IPS-20b (cell line): Measurements from ENCODE around the gene RSPO3.

Source experiments
- H3K27ac ChIP-seq: one replicate; pipeline ENCODE4 v1.5.1; 2013; ENCODE audit warnings: low read length
- H3K27me3 ChIP-seq: 2 replicates; pipeline ENCODE4 v1.6.1; 2013; ENCODE audit warnings: mild to moderate bottlenecking, low read length, inconsistent platforms; ENCODE audit not compliant: insufficient read depth
- H3K36me3 ChIP-seq: 2 replicates; pipeline ENCODE4 v1.6.1; 2013; ENCODE audit warnings: low read depth, mild to moderate bottlenecking, inconsistent platforms, low read length, moderate library complexity; ENCODE audit not compliant: insufficient read depth
- H3K4me1 ChIP-seq: 2 replicates; pipeline ENCODE4 v1.6.1; 2013; ENCODE audit warnings: mild to moderate bottlenecking, control low read depth, inconsistent platforms, low read length, moderate library complexity; ENCODE audit not compliant: insufficient read depth
- H3K4me3 ChIP-seq: 2 replicates; pipeline ENCODE4 v1.5.1; 2013; ENCODE audit warnings: mild to moderate bottlenecking, low read length, inconsistent platforms
- H3K9ac ChIP-seq: 2 replicates; pipeline ENCODE4 v1.6.1; 2013; ENCODE audit warnings: low read depth, mild to moderate bottlenecking, inconsistent platforms, low read length, moderate library complexity
- H3K9me3 ChIP-seq: 2 replicates; pipeline ENCODE4 v1.6.1; 2013; ENCODE audit warnings: mild to moderate bottlenecking, low read depth, low read length, inconsistent platforms; ENCODE audit not compliant: insufficient read depth

The RSPO3 gene

GRCh38 chr6:127191716-127192115 lies 73.2 kb downstream of the RSPO3 start:
- Histone ChIP-seq H3K4me1 (no peaks in the 10 kb centered on the region), H3K27ac (no peak overlapping the region), H3K4me3 (no peak overlapping the region), H3K9ac (no peak overlapping the region), H3K27me3 (no peaks in the 10 kb centered on the region), H3K36me3 (no peaks in the 10 kb centered on the region), H3K9me3 (no peaks in the 10 kb centered on the region)

- Histone ChIP-seq H3K4me3 (no peak overlapping the region), H3K4me1 (no peaks in the 10 kb centered on the region), H3K9ac (no peak overlapping the region), H3K9me3 (no peaks in the 10 kb centered on the region), H3K27me3 (no peaks in the 10 kb centered on the region), H3K27ac (no peak overlapping the region), H3K36me3 (no peaks in the 10 kb centered on the region)
Measured at GRCh38 chr6:127192911-127193541, 74.6 kb downstream of the RSPO3 start.

GRCh38 chr6:127195833-127196232 lies 77.4 kb downstream of the RSPO3 start:
- Histone ChIP-seq H3K27ac (no peak overlapping the region), H3K9ac (no peak overlapping the region), H3K4me3 (no peak overlapping the region), H3K27me3 (no peaks in the 10 kb centered on the region), H3K36me3 (no peaks in the 10 kb centered on the region), H3K4me1 (no peaks in the 10 kb centered on the region), H3K9me3 (no peaks in the 10 kb centered on the region)

- Histone ChIP-seq H3K27ac (no peak overlapping the region), H3K9ac (no peak overlapping the region), H3K27me3 (no peaks in the 10 kb centered on the region), H3K36me3 (no peaks in the 10 kb centered on the region), H3K4me3 (no peak overlapping the region), H3K9me3 (no peaks in the 10 kb centered on the region), H3K4me1 (no peaks in the 10 kb centered on the region)
Measured at GRCh38 chr6:127198549-127198948, 80.1 kb downstream of the RSPO3 start.

- no peaks in the 10 kb centered on the region for H3K27me3 ChIP-seq
- H3K27ac ChIP-seq: no peak overlapping the region
- H3K4me1 ChIP-seq: no peaks in the 10 kb centered on the region
- H3K9me3 ChIP-seq: no peaks in the 10 kb centered on the region
- no peak overlapping the region for H3K4me3 ChIP-seq
- H3K36me3 ChIP-seq: no peaks in the 10 kb centered on the region
- H3K9ac ChIP-seq: no peak overlapping the region
Measured at GRCh38 chr6:127199470-127199869, 81.0 kb downstream of the RSPO3 start.

- Histone ChIP-seq H3K9me3 (no peaks in the 10 kb centered on the region), H3K4me3 (no peak overlapping the region), H3K27me3 (no peaks in the 10 kb centered on the region), H3K36me3 (no peaks in the 10 kb centered on the region), H3K27ac (no peak overlapping the region), H3K9ac (no peak overlapping the region), H3K4me1 (no peaks in the 10 kb centered on the region)
Measured at GRCh38 chr6:127200114-127200513, 81.6 kb downstream of the RSPO3 start.

GRCh38 chr6:127201321-127201720 lies 82.8 kb downstream of the RSPO3 start:
- H3K4me1 ChIP-seq: no peaks in the 10 kb centered on the region
- H3K9ac ChIP-seq: no peak overlapping the region
- H3K36me3 ChIP-seq: no peaks in the 10 kb centered on the region

GRCh38 chr6:127202676-127203075 lies 84.2 kb downstream of the RSPO3 start:
- Histone ChIP-seq H3K4me1 (peaks cover 3% of the 10 kb centered on the region), H3K4me3 (no peak overlapping the region), H3K36me3 (no peaks in the 10 kb centered on the region), H3K9ac (no peak overlapping the region), H3K9me3 (no peaks in the 10 kb centered on the region), H3K27me3 (no peaks in the 10 kb centered on the region), H3K27ac (no peak overlapping the region)

More at GRCh38 chr6:127201321-127201720, 82.8 kb downstream of the RSPO3 start:
- Histone ChIP-seq H3K27me3 (no peaks in the 10 kb centered on the region), H3K4me3 (no peak overlapping the region), H3K27ac (no peak overlapping the region), H3K9me3 (no peaks in the 10 kb centered on the region)

GRCh38 chr6:127204281-127204680 lies 85.8 kb downstream of the RSPO3 start:
- H3K4me1 ChIP-seq: peaks cover 3% of the 10 kb centered on the region
- no peak overlapping the region for H3K27ac ChIP-seq
- H3K27me3 ChIP-seq: no peaks in the 10 kb centered on the region
- H3K9ac ChIP-seq: no peak overlapping the region
- H3K36me3 ChIP-seq: no peaks in the 10 kb centered on the region
- no peak overlapping the region for H3K4me3 ChIP-seq
- H3K9me3 ChIP-seq: no peaks in the 10 kb centered on the region

- no peaks in the 10 kb centered on the region for H3K27me3 ChIP-seq
- H3K4me1 ChIP-seq: peaks cover 3% of the 10 kb centered on the region
- no peak overlapping the region for H3K27ac ChIP-seq
- no peak overlapping the region for H3K9ac ChIP-seq
- no peak overlapping the region for H3K4me3 ChIP-seq
- H3K9me3 ChIP-seq: no peaks in the 10 kb centered on the region
- H3K36me3 ChIP-seq: no peaks in the 10 kb centered on the region
Measured at GRCh38 chr6:127205036-127205435, 86.6 kb downstream of the RSPO3 start.

GRCh38 chr6:127206531-127207095 lies 88.1 kb downstream of the RSPO3 start:
- no peaks in the 10 kb centered on the region for H3K36me3 ChIP-seq
- H3K9me3 ChIP-seq: no peaks in the 10 kb centered on the region
- no peak overlapping the region for H3K4me3 ChIP-seq
- no peaks in the 10 kb centered on the region for H3K27me3 ChIP-seq
- H3K4me1 ChIP-seq: peaks cover 3% of the 10 kb centered on the region
- H3K9ac ChIP-seq: no peak overlapping the region
- H3K27ac ChIP-seq: no peak overlapping the region

GRCh38 chr6:127207591-127208120 lies 89.2 kb downstream of the RSPO3 start:
- Histone ChIP-seq H3K4me1 (peaks cover 3% of the 10 kb centered on the region), H3K36me3 (no peaks in the 10 kb centered on the region), H3K27ac (no peak overlapping the region), H3K4me3 (no peak overlapping the region), H3K9me3 (no peaks in the 10 kb centered on the region), H3K27me3 (no peaks in the 10 kb centered on the region), H3K9ac (no peak overlapping the region)
